WTC11 (cell line): ENCODE results near the gene GPR156.

Experiments used
- TF ChIP-seq, protein P1 (sequence below): fragments of 200-600 bp; IDR thresholded peaks from 2 replicates; pipeline ENCODE4 v1.8.0; 2022; ENCODE audit warnings: antibody characterized with exemption
- TF ChIP-seq, protein P2 (sequence below): sonication (generic); formaldehyde crosslinking; conservative IDR thresholded peaks from 2 replicates; pipeline ENCODE4 v1.8.1; 2023; ENCODE audit warnings: mild to moderate bottlenecking, low read depth, missing genetic modification reagents, moderate library complexity

DNA sequence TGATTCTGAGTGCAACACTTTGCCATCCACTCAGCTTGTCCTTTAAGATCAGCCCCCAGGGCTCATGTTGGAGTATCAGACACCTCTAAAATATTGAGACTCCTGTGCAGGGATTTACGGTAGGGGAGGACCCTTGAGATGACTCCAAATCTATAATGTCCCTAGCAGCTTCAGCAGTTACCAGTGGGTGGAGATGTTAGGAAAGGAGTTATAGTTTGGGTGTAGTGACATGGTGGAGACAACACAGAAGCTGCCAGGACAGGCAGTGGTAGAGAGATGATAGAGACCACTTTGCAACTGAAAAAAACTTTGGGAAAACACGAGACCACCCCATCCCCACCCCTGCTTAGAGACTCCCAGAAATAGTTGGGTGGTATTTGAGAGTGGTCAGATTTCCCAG lies 147.5 kb downstream of the GPR156 start:
- TF ChIP-seq, protein P1, sequence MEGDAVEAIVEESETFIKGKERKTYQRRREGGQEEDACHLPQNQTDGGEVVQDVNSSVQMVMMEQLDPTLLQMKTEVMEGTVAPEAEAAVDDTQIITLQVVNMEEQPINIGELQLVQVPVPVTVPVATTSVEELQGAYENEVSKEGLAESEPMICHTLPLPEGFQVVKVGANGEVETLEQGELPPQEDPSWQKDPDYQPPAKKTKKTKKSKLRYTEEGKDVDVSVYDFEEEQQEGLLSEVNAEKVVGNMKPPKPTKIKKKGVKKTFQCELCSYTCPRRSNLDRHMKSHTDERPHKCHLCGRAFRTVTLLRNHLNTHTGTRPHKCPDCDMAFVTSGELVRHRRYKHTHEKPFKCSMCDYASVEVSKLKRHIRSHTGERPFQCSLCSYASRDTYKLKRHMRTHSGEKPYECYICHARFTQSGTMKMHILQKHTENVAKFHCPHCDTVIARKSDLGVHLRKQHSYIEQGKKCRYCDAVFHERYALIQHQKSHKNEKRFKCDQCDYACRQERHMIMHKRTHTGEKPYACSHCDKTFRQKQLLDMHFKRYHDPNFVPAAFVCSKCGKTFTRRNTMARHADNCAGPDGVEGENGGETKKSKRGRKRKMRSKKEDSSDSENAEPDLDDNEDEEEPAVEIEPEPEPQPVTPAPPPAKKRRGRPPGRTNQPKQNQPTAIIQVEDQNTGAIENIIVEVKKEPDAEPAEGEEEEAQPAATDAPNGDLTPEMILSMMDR, result no peak
- TF ChIP-seq, protein P2, sequence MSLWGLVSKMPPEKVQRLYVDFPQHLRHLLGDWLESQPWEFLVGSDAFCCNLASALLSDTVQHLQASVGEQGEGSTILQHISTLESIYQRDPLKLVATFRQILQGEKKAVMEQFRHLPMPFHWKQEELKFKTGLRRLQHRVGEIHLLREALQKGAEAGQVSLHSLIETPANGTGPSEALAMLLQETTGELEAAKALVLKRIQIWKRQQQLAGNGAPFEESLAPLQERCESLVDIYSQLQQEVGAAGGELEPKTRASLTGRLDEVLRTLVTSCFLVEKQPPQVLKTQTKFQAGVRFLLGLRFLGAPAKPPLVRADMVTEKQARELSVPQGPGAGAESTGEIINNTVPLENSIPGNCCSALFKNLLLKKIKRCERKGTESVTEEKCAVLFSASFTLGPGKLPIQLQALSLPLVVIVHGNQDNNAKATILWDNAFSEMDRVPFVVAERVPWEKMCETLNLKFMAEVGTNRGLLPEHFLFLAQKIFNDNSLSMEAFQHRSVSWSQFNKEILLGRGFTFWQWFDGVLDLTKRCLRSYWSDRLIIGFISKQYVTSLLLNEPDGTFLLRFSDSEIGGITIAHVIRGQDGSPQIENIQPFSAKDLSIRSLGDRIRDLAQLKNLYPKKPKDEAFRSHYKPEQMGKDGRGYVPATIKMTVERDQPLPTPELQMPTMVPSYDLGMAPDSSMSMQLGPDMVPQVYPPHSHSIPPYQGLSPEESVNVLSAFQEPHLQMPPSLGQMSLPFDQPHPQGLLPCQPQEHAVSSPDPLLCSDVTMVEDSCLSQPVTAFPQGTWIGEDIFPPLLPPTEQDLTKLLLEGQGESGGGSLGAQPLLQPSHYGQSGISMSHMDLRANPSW (CRISPR knock-in tag), result no peak
